ENCODE results near the gene KCNQ2.

Gene KCNQ2

GRCh38 chr20:63356931-63357879 is 115.2 kb downstream of the KCNQ2 start:
- no peak for DNase-seq (ENCODE audit: low spot score)

- DNase-seq (ENCODE audit: low spot score) = no peak
These were observed 115.9 kb downstream of the KCNQ2 start for GRCh38 chr20:63356511-63356910.

- DNase-seq (ENCODE audit: low spot score) = no peak
These were observed 116.6 kb downstream of the KCNQ2 start for GRCh38 chr20:63355781-63356295.

GRCh38 chr20:63354636-63355350 is 117.7 kb downstream of the KCNQ2 start:
- DNase-seq (ENCODE audit: low spot score) = no peak

GRCh38 chr20:63352811-63353221 is 119.6 kb downstream of the KCNQ2 start:
- no peak for DNase-seq (ENCODE audit: low spot score)

GRCh38 chr20:63351811-63352591 is 120.5 kb downstream of the KCNQ2 start:
- no peak for DNase-seq (ENCODE audit: low spot score)

- no peak for DNase-seq (ENCODE audit: low spot score)
These were observed 121.1 kb downstream of the KCNQ2 start for GRCh38 chr20:63351326-63351700.

- no peak for DNase-seq (ENCODE audit: low spot score)
These were observed 121.7 kb downstream of the KCNQ2 start for GRCh38 chr20:63350597-63351325.
